Karpas-422 (cell line): ENCODE measurements around the gene OLFML2B. TPM values are rescaled to one million over a fixed set of nuclear protein-coding genes. Genes with fewer than 3 reads are reported as not detected.

ENCODE experiments used
- DNase-seq: peaks from one replicate; pipeline ENCODE4 v3.0.0-alpha.2; 2015
- H2AFZ ChIP-seq: fragments of 200-600 bp; sonication (generic); 2 replicates; pipeline ENCODE4 v1.6.1; 2014; ENCODE audit warnings: antibody characterized with exemption, low read length, mixed read lengths
- H3K27ac ChIP-seq: fragments of 200-600 bp; sonication (generic); 2 replicates; pipeline ENCODE4 v1.5.1; 2014; ENCODE audit warnings: mild to moderate bottlenecking, low read length, moderate library complexity
- H3K27me3 ChIP-seq: fragments of 200-600 bp; sonication (generic); 2 replicates; pipeline ENCODE4 v1.6.1; 2014; ENCODE audit warnings: low read length, mixed read lengths
- H3K36me3 ChIP-seq: fragments of 200-600 bp; sonication (generic); 2 replicates; pipeline ENCODE4 v1.6.1; 2014; ENCODE audit warnings: low read length, mixed read lengths; ENCODE audit not compliant: insufficient read depth
- H3K4me1 ChIP-seq: fragments of 200-600 bp; sonication (generic); 2 replicates; pipeline ENCODE4 v1.6.1; 2014; ENCODE audit warnings: mild to moderate bottlenecking, low read length, mixed read lengths
- H3K4me2 ChIP-seq: fragments of 200-600 bp; sonication (generic); 2 replicates; pipeline ENCODE4 v1.6.1; 2014; ENCODE audit warnings: low read length, low read depth, mild to moderate bottlenecking; ENCODE audit not compliant: poor library complexity, severe bottlenecking
- H3K4me3 ChIP-seq: fragments of 200-600 bp; sonication (generic); 2 replicates; pipeline ENCODE4 v1.5.1; 2014; ENCODE audit warnings: mild to moderate bottlenecking, antibody characterized with exemption, low read length, mixed read lengths
- H3K79me2 ChIP-seq: fragments of 200-600 bp; sonication (generic); 2 replicates; pipeline ENCODE4 v1.6.1; 2014; ENCODE audit warnings: mild to moderate bottlenecking, low read length, mixed read lengths
- H3K9ac ChIP-seq: fragments of 200-600 bp; sonication (generic); 2 replicates; pipeline ENCODE4 v1.6.0; 2014; ENCODE audit warnings: low read length
- H3K9me2 ChIP-seq: fragments of 200-600 bp; sonication (generic), shearing (Covaris generic); replicated peaks from 2 replicates; pipeline ENCODE4 v1.6.0; 2014; ENCODE audit warnings: mild to moderate bottlenecking, low read length, moderate library complexity; ENCODE audit not compliant: insufficient read depth
- H3K9me3 ChIP-seq: fragments of 300-700, 200-600 bp; sonication (generic); 2 replicates; pipeline ENCODE4 v1.6.1; 2014; ENCODE audit warnings: low read length, mixed read lengths
- H4K20me1 ChIP-seq: fragments of 200-600 bp; sonication (generic); 2 replicates; pipeline ENCODE4 v1.6.1; 2014; ENCODE audit warnings: mild to moderate bottlenecking, antibody characterized with exemption, low read length, low read depth; ENCODE audit not compliant: insufficient read depth
- total RNA-seq: library from RNA; depleted of rRNA; stranded (reverse); fragments of >200 nt; shearing (Covaris generic); gene quantifications from 2 replicates; pipeline ENCODE4 v1.2.3, GENCODE V29; 2014; ENCODE audit warnings: low replicate concordance

Gene OLFML2B
- total RNA-seq, 1 experiment from 2014 or later = not detected

- no peak for DNase-seq
- no peak overlapping the region for H3K9ac ChIP-seq
- no peaks in the 10 kb centered on the region for H4K20me1 ChIP-seq
- no peaks in the 10 kb centered on the region for H3K9me2 ChIP-seq
- no peak overlapping the region for H3K4me2 ChIP-seq
- H3K27ac ChIP-seq = no peak overlapping the region
- H3K4me3 ChIP-seq = no peak overlapping the region
- no peaks in the 10 kb centered on the region for H3K27me3 ChIP-seq
- H3K79me2 ChIP-seq = no peaks in the 10 kb centered on the region
- H2AFZ ChIP-seq = no peak overlapping the region
- H3K4me1 ChIP-seq = peaks cover 15% of the 10 kb centered on the region
- no peaks in the 10 kb centered on the region; the same call in 1 of the 2 replicates for H3K36me3 ChIP-seq
- H3K9me3 ChIP-seq = no peaks in the 10 kb centered on the region
Observed at GRCh38 chr1:161954466-161954865, 69.2 kb downstream of the OLFML2B start.

GRCh38 chr1:161954050-161954449 lies 69.6 kb downstream of the OLFML2B start:
- Histone ChIP-seq H3K9ac (no peak overlapping the region), H4K20me1 (no peaks in the 10 kb centered on the region), H3K27me3 (no peaks in the 10 kb centered on the region), H2AFZ (no peak overlapping the region), H3K4me1 (peaks cover 19% of the 10 kb centered on the region), H3K79me2 (no peaks in the 10 kb centered on the region), H3K36me3 (no peaks in the 10 kb centered on the region; the same call in 1 of the 2 replicates), H3K9me3 (no peaks in the 10 kb centered on the region), H3K27ac (no peak overlapping the region), H3K4me3 (no peak overlapping the region), H3K4me2 (no peak overlapping the region), H3K9me2 (no peaks in the 10 kb centered on the region)
- no peak for DNase-seq

GRCh38 chr1:161953256-161953920 lies 70.3 kb downstream of the OLFML2B start:
- H3K9me3 ChIP-seq = no peaks in the 10 kb centered on the region
- peaks cover 24% of the 10 kb centered on the region for H3K4me1 ChIP-seq
- H3K27ac ChIP-seq = no peak overlapping the region
- H3K36me3 ChIP-seq = no peaks in the 10 kb centered on the region; the same call in 1 of the 2 replicates
- H3K9me2 ChIP-seq = no peaks in the 10 kb centered on the region
- no peak overlapping the region for H3K9ac ChIP-seq
- H3K4me2 ChIP-seq = no peak overlapping the region
- DNase-seq = no peak
- H3K4me3 ChIP-seq = no peak overlapping the region
- H4K20me1 ChIP-seq = no peaks in the 10 kb centered on the region
- no peaks in the 10 kb centered on the region for H3K79me2 ChIP-seq
- H3K27me3 ChIP-seq = no peaks in the 10 kb centered on the region
- H2AFZ ChIP-seq = no peak overlapping the region

GRCh38 chr1:161952607-161953172 lies 71.0 kb downstream of the OLFML2B start:
- DNase-seq = no peak
- H2AFZ ChIP-seq = no peak overlapping the region
- no peak overlapping the region for H3K27ac ChIP-seq
- no peaks in the 10 kb centered on the region for H3K36me3 ChIP-seq
- H3K9me3 ChIP-seq = no peaks in the 10 kb centered on the region
- no peak overlapping the region for H3K4me2 ChIP-seq
- H3K4me1 ChIP-seq = peaks cover 24% of the 10 kb centered on the region
- no peaks in the 10 kb centered on the region for H3K9me2 ChIP-seq
- no peaks in the 10 kb centered on the region for H3K27me3 ChIP-seq
- no peaks in the 10 kb centered on the region for H3K79me2 ChIP-seq
- H4K20me1 ChIP-seq = no peaks in the 10 kb centered on the region
- H3K9ac ChIP-seq = no peak overlapping the region
- H3K4me3 ChIP-seq = no peak overlapping the region

- no peaks in the 10 kb centered on the region for H3K27me3 ChIP-seq
- H3K79me2 ChIP-seq = no peaks in the 10 kb centered on the region
- peaks cover 24% of the 10 kb centered on the region for H3K4me1 ChIP-seq
- no peak for DNase-seq
- no peak overlapping the region for H3K4me3 ChIP-seq
- H3K36me3 ChIP-seq = no peaks in the 10 kb centered on the region
- H4K20me1 ChIP-seq = no peaks in the 10 kb centered on the region
- no peak overlapping the region for H3K9ac ChIP-seq
- H3K27ac ChIP-seq = no peak overlapping the region
- H3K4me2 ChIP-seq = no peak overlapping the region
- H3K9me2 ChIP-seq = no peaks in the 10 kb centered on the region
- no peaks in the 10 kb centered on the region for H3K9me3 ChIP-seq
- no peak overlapping the region for H2AFZ ChIP-seq
Observed at GRCh38 chr1:161951646-161952045, 72.0 kb downstream of the OLFML2B start.

- Histone ChIP-seq H3K4me1 (peaks cover 24% of the 10 kb centered on the region), H2AFZ (no peak overlapping the region), H3K36me3 (no peaks in the 10 kb centered on the region), H3K9ac (no peak overlapping the region), H3K27ac (no peak overlapping the region), H4K20me1 (no peaks in the 10 kb centered on the region), H3K79me2 (no peaks in the 10 kb centered on the region), H3K27me3 (no peaks in the 10 kb centered on the region), H3K4me3 (no peak overlapping the region), H3K9me2 (no peaks in the 10 kb centered on the region), H3K9me3 (no peaks in the 10 kb centered on the region), H3K4me2 (no peak overlapping the region)
- no peak for DNase-seq
Observed at GRCh38 chr1:161950377-161950776, 73.3 kb downstream of the OLFML2B start.

GRCh38 chr1:161949548-161949947 lies 74.1 kb downstream of the OLFML2B start:
- Histone ChIP-seq H3K27ac (no peak overlapping the region), H4K20me1 (no peaks in the 10 kb centered on the region), H3K4me2 (no peak overlapping the region), H2AFZ (no peak overlapping the region), H3K4me3 (no peak overlapping the region), H3K9me2 (no peaks in the 10 kb centered on the region), H3K36me3 (no peaks in the 10 kb centered on the region), H3K79me2 (no peaks in the 10 kb centered on the region), H3K9me3 (no peaks in the 10 kb centered on the region), H3K27me3 (no peaks in the 10 kb centered on the region), H3K4me1 (peaks cover 24% of the 10 kb centered on the region), H3K9ac (no peak overlapping the region)
- DNase-seq = peak; percentile 82

GRCh38 chr1:161948435-161948834 lies 75.2 kb downstream of the OLFML2B start:
- peaks cover 24% of the 10 kb centered on the region for H3K4me1 ChIP-seq
- no peaks in the 10 kb centered on the region for H3K9me3 ChIP-seq
- no peaks in the 10 kb centered on the region for H3K27me3 ChIP-seq
- H3K4me2 ChIP-seq = no peak overlapping the region
- H3K36me3 ChIP-seq = no peaks in the 10 kb centered on the region
- no peaks in the 10 kb centered on the region for H3K79me2 ChIP-seq
- H3K9ac ChIP-seq = no peak overlapping the region
- no peak overlapping the region for H3K4me3 ChIP-seq
- no peaks in the 10 kb centered on the region for H3K9me2 ChIP-seq
- H2AFZ ChIP-seq = no peak overlapping the region
- no peak overlapping the region for H3K27ac ChIP-seq
- H4K20me1 ChIP-seq = no peaks in the 10 kb centered on the region
- DNase-seq = no peak
